HepG2 (cell line): ENCODE results near the gene RNF4. TPM values are rescaled to one million over a fixed set of nuclear protein-coding genes. Genes with fewer than 3 reads are reported as not detected.
"Not testable (repeated sequence)": the region's sequence is repeated elsewhere in the genome, so short reads cannot be mapped to it uniquely, and the experiment has no call there.

Experiments used
- ATAC-seq: fragments of 200-7000 bp; cut with Tn5 transposase; 3 replicates; pipeline ENCODE4 v1.9.1; 2020; ENCODE audit warnings: mild to moderate bottlenecking, moderate library complexity
- BruUV-seq: library from RNA; stranded (reverse); fragments of 400-500 nt; replicated peaks from 2 replicates; lab custom pipeline; 2021; lab: Mats Ljungman, UMichigan
- CTCF ChIA-PET: fragments of 300-600 bp; formaldehyde crosslinking; extraction: SDS; loops from one replicate; lab custom pipeline; 2021; ENCODE audit warnings: low total read pairs, inconsistent platforms, low intra/inter-chr PET ratio; lab: Yijun Ruan, JAX
- POLR2A ChIA-PET: fragments of 350-600 bp; sonication (Branson Sonifier 250); formaldehyde crosslinking; loops from one replicate; lab custom pipeline; 2020; ENCODE audit warnings: antibody characterized with exemption, inconsistent platforms; lab: Yijun Ruan, JAX
- DNase-seq: peaks from one replicate; pipeline ENCODE4 v3.0.0-alpha.2; 2015; ENCODE audit warnings: low spot score
- FAIRE-seq: peaks from 3 replicates; lab custom pipeline; 2011; peaks lifted over from hg19 to GRCh38; lab: Jason Lieb, UNC
- H2AFZ ChIP-seq: one replicate; pipeline ENCODE4 v1.6.1; 2011; ENCODE audit warnings: low read length, inconsistent platforms
- H3K27ac ChIP-seq: fragments of 300-600 bp; 3 replicates; pipeline ENCODE4 v1.8.0; 2011; ENCODE audit warnings: mixed run types, mild to moderate bottlenecking, mixed read lengths, low read length, inconsistent platforms; ENCODE audit not compliant: insufficient read depth; ENCODE audit errors: extremely low read length
- H3K27me3 ChIP-seq, 2 experiments: fragments of 200-600 bp in 1 of 2; 2 replicates in 1 of 2; 3 replicates in 1 of 2; pipeline versions ENCODE4 v1.6.0 to v1.8.0; 2011; ENCODE audit warnings: low read length in 2 of 2, mild to moderate bottlenecking in 2 of 2, moderate library complexity in 2 of 2, inconsistent platforms in 1 of 2; ENCODE audit not compliant: insufficient read depth in 2 of 2, control insufficient read depth in 1 of 2
- H3K36me3 ChIP-seq, 2 experiments: fragments of 200-600 bp in 1 of 2; replicated peaks in 1 of 2; 2 replicates in 1 of 2; 3 replicates in 1 of 2; pipeline versions ENCODE4 v1.5.1 to v1.8.0; 2011; ENCODE audit warnings: low read length in 2 of 2, inconsistent platforms in 1 of 2; ENCODE audit not compliant: insufficient read depth in 2 of 2, control insufficient read depth in 1 of 2
- H3K4me1 ChIP-seq: 2 replicates; pipeline ENCODE4 v1.5.1; 2012; ENCODE audit warnings: low read length, inconsistent platforms; ENCODE audit not compliant: insufficient read depth
- H3K4me2 ChIP-seq: 2 replicates; pipeline ENCODE4 v1.6.0; 2011; ENCODE audit warnings: low read depth, low read length, inconsistent platforms
- H3K4me3 ChIP-seq, 3 experiments: fragments of 200-600 bp in 1 of 3; sonication (generic), shearing (Covaris generic) in 1 of 3; replicated peaks in 1 of 3; 2 replicates each; pipeline ENCODE4 v1.5.1; 2011 to 2016; ENCODE audit warnings: low read length in 3 of 3, inconsistent platforms in 2 of 3, low read depth in 2 of 3, mild to moderate bottlenecking in 2 of 3, control low read depth in 1 of 3, mixed read lengths in 1 of 3; ENCODE audit not compliant: insufficient read depth in 1 of 3
- H3K79me2 ChIP-seq: one replicate; pipeline ENCODE4 v1.6.1; 2011; ENCODE audit warnings: low read length, inconsistent platforms; ENCODE audit not compliant: insufficient read depth
- H3K9ac ChIP-seq: 2 replicates; pipeline ENCODE4 v1.6.0; 2011; ENCODE audit warnings: mild to moderate bottlenecking, low read depth, low read length, inconsistent platforms; ENCODE audit not compliant: insufficient read depth
- H3K9me3 ChIP-seq: 2 replicates; pipeline ENCODE4 v1.5.1; 2012; ENCODE audit warnings: mild to moderate bottlenecking, low read length
- H4K20me1 ChIP-seq: 2 replicates; pipeline ENCODE4 v1.6.0; 2011; ENCODE audit warnings: inconsistent platforms, mild to moderate bottlenecking, low read length, moderate library complexity; ENCODE audit not compliant: insufficient read depth
- KDM3A ChIP-seq: IDR thresholded peaks from 2 replicates; pipeline ENCODE4 v1.6.1; 2018; ENCODE audit warnings: low read depth, missing compliant biosample characterization
- ZNF224 ChIP-seq: sonication (generic); formaldehyde crosslinking; IDR thresholded peaks from 2 replicates; pipeline ENCODE4 v1.5.0; 2020; ENCODE audit warnings: mild to moderate bottlenecking, missing genetic modification reagents
- ZNF841 ChIP-seq: sonication (generic); formaldehyde crosslinking; IDR thresholded peaks from 2 replicates; pipeline ENCODE4 v1.8.1; 2023; ENCODE audit warnings: missing genetic modification reagents, borderline replicate concordance
- WGBS: methylation state at CpG from one replicate; pipeline ENCODE4 v1.1.6; 2017; ENCODE audit warnings: low lambda C conversion rate; 5-methylcytosine and 5-hydroxymethylcytosine counted together
- in situ Hi-C: cut with HindIII; loops from 2 replicates; pipeline ENCODE4 v1.10.0; 2017; ENCODE audit warnings: low pct_unique_long_range_greater_than_20kb; ENCODE audit not compliant: extremely low pct_ligation_motif_present
- intact Hi-C: fragments of 100-400 bp; cut with micrococcal nuclease; formaldehyde crosslinking; loops from one replicate; pipeline ENCODE4 v1.10.0; 2022; ENCODE audit not compliant: unreplicated experiment
- polyA plus RNA-seq, 8 experiments: library from polyadenylated mRNA; depleted of rRNA in 3 of 8; stranded (reverse) in 7 of 8; unstranded in 1 of 8; fragments of >200 nt; fragmentation: Illumina TruSeq in 4 of 8; extraction: Trizol in 4 of 8; gene quantifications; 2 replicates each; pipeline versions ENCODE4 v1.2.1 to v1.2.3, GENCODE V29; 2011 to 2016; ENCODE audit warnings: low read depth in 4 of 8, missing spikeins in 1 of 8, mixed read lengths in 1 of 8; ENCODE audit not compliant: insufficient read depth in 1 of 8
- total RNA-seq, 5 experiments: library from RNA; depleted of rRNA; stranded (reverse); fragments of >200 nt; fragmentation: Illumina TruSeq; extraction: Trizol; gene quantifications; 2 replicates each; pipeline ENCODE4 v1.2.3, GENCODE V29; 2016; ENCODE audit warnings: low read depth in 1 of 5
- TF ChIP-seq, protein P1 (sequence below): IDR thresholded peaks from 2 replicates; pipeline ENCODE4 v1.6.1; 2012; ENCODE audit warnings: low read length, improper control_type of control experiment
- TF ChIP-seq, protein P2 (sequence below): sonication (generic); formaldehyde crosslinking; IDR thresholded peaks from 2 replicates; pipeline ENCODE4 v1.5.1; 2020; ENCODE audit warnings: mild to moderate bottlenecking, missing genetic modification reagents, moderate library complexity

The RNF4 gene
- total and polyA plus RNA-seq, 2 of the 13 experiments (the other 11 are each of a cell fraction or from before 2014, with no cell fraction given) = 38.1 to 45.1 TPM

DNA sequence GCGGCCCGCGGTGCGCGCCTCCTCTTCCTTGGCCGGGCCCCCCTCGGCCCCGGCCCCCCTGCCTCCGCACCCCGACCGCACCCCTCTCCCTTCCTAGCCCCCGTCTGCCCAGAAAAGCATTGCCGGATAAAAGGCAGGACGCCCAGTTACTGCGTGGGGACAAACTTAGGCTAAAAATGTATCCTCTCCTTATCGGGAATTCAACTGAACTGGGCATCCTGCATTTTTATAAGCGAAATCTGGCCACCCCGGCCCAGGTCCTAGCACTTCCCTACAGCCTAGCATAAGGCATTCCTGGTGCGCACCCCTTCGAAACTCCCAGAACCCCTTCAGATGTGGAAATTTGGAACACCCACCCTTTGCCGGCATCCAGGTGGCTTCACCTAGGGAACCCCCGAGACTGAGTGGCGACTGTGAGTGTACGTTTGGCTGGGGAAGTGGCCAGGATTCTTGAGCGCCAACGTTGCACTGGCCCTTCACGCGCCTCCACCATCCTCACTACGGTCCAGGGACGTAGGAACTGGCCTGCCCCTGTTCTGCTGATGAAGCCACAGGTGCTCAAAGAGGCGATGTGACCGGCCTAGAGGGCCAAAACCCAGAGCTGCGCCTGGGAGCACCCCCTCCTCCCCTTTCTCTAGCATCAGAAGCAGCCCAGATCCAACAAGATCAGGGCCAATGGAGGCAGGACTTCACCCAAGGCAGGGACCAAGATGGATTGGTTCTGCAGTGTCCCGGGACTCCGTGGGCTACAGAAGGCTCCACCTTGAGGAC lies 5.7 kb upstream of the RNF4 start (continued):
- TF ChIP-seq, protein P1, sequence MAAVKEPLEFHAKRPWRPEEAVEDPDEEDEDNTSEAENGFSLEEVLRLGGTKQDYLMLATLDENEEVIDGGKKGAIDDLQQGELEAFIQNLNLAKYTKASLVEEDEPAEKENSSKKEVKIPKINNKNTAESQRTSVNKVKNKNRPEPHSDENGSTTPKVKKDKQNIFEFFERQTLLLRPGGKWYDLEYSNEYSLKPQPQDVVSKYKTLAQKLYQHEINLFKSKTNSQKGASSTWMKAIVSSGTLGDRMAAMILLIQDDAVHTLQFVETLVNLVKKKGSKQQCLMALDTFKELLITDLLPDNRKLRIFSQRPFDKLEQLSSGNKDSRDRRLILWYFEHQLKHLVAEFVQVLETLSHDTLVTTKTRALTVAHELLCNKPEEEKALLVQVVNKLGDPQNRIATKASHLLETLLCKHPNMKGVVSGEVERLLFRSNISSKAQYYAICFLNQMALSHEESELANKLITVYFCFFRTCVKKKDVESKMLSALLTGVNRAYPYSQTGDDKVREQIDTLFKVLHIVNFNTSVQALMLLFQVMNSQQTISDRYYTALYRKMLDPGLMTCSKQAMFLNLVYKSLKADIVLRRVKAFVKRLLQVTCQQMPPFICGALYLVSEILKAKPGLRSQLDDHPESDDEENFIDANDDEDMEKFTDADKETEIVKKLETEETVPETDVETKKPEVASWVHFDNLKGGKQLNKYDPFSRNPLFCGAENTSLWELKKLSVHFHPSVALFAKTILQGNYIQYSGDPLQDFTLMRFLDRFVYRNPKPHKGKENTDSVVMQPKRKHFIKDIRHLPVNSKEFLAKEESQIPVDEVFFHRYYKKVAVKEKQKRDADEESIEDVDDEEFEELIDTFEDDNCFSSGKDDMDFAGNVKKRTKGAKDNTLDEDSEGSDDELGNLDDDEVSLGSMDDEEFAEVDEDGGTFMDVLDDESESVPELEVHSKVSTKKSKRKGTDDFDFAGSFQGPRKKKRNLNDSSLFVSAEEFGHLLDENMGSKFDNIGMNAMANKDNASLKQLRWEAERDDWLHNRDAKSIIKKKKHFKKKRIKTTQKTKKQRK = no peak
- TF ChIP-seq ZNF841 = no peak

DNA sequence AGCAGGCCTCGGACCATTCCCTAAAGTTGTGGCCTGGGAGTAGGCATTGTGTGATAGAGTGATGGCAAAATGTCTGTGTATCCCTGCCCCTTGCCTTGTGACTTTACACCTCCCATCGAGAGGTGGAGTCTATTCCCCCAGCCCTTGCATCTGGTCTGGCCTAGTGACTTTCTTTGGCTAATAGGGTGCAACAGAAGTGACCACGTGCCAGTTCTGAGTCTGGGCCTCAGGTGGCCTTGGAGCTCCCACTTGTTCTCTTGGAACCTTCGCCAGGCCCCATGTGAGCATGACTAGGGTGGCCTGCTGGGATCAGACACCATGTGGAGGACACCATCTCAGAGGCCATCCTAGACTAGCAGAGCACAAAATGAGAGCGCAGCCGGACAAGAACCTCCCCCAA lies 3.9 kb upstream of the RNF4 start:
- H3K9me3 ChIP-seq = no peaks in the 10 kb centered on the region
- WGBS = 80% methylated on average over 1 of the region's 6 CpGs
- no TSS peak for BruUV-seq

DNA sequence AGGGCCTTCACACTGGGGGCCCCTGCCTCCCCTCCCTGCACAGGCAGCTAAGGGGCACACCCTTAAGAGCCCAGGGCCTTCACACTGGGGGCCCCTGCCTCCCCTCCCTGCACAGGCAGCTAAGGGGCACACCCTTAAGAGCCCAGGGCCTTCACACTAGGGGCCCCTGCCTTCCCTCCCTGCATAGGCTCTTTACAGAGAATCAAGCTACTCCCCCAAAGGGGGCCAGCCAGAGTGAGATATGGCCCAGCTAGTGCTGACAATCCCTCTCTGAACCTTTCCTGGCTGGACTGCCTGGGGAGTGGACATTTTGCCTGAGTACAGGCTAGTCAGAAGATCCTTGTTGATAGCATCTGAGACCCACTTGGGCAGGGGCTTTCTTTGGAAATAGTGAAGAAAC lies 3.4 kb upstream of the RNF4 start:
- H3K27ac ChIP-seq, H3K36me3 ChIP-seq, H3K4me3 ChIP-seq, H3K4me2 ChIP-seq, BruUV-seq, DNase-seq, POLR2A ChIA-PET, FAIRE-seq, in situ Hi-C loops, H4K20me1 ChIP-seq, H2AFZ ChIP-seq, ATAC-seq, CTCF ChIA-PET, H3K9me3 ChIP-seq, H3K9ac ChIP-seq: not testable (repeated sequence)
- Histone ChIP-seq H3K79me2 (peaks cover 25% of the 10 kb centered on the region), H3K4me1 (peaks cover 39% of the 10 kb centered on the region), H3K27me3 (peaks cover 3 to 14% of the 10 kb centered on the region in 2 experiments; a peak in 3 of 5 replicates)
- intact Hi-C loops = loop anchor here (10.0 kb wide), 1 partner anchor 221 kb away; the partner anchor contains the start of genes HAUS3 and POLN

More for the DNA sequence above, 3.9 kb upstream of the RNF4 start:
- POLR2A ChIA-PET = no interaction called here
- no peak for ATAC-seq
- intact Hi-C loops = loop anchor here (10.0 kb wide), 1 partner anchor 220 kb away; the partner anchor contains the start of genes HAUS3 and POLN
- Histone ChIP-seq H3K4me3 (no peak overlapping the region), H3K27ac (no peak overlapping the region), H3K79me2 (peaks cover 20% of the 10 kb centered on the region), H3K36me3 (no peaks in the 10 kb centered on the region; a peak in 1 of 5 replicates), H3K9ac (no peak overlapping the region), H2AFZ (no peak overlapping the region), H3K4me2 (no peak overlapping the region), H3K4me1 (peaks cover 34% of the 10 kb centered on the region), H4K20me1 (peaks cover 4% of the 10 kb centered on the region), H3K27me3 (peaks cover 3 to 19% of the 10 kb centered on the region in 2 experiments; a peak in 4 of 5 replicates)
- no peak for DNase-seq
- TF ChIP-seq, protein P2, sequence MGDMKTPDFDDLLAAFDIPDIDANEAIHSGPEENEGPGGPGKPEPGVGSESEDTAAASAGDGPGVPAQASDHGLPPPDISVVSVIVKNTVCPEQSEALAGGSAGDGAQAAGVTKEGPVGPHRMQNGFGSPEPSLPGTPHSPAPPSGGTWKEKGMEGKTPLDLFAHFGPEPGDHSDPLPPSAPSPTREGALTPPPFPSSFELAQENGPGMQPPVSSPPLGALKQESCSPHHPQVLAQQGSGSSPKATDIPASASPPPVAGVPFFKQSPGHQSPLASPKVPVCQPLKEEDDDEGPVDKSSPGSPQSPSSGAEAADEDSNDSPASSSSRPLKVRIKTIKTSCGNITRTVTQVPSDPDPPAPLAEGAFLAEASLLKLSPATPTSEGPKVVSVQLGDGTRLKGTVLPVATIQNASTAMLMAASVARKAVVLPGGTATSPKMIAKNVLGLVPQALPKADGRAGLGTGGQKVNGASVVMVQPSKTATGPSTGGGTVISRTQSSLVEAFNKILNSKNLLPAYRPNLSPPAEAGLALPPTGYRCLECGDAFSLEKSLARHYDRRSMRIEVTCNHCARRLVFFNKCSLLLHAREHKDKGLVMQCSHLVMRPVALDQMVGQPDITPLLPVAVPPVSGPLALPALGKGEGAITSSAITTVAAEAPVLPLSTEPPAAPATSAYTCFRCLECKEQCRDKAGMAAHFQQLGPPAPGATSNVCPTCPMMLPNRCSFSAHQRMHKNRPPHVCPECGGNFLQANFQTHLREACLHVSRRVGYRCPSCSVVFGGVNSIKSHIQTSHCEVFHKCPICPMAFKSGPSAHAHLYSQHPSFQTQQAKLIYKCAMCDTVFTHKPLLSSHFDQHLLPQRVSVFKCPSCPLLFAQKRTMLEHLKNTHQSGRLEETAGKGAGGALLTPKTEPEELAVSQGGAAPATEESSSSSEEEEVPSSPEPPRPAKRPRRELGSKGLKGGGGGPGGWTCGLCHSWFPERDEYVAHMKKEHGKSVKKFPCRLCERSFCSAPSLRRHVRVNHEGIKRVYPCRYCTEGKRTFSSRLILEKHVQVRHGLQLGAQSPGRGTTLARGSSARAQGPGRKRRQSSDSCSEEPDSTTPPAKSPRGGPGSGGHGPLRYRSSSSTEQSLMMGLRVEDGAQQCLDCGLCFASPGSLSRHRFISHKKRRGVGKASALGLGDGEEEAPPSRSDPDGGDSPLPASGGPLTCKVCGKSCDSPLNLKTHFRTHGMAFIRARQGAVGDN (CRISPR knock-in tag) = peak; percentile 33
- TF ChIP-seq ZNF224 (CRISPR knock-in tag) = no peak
- TF ChIP-seq KDM3A (CRISPR knock-in tag) = no peak
- TF ChIP-seq ZNF841 = no peak
- FAIRE-seq = no peak
- in situ Hi-C loops = no loop called here
- CTCF ChIA-PET = no interaction called here
